ENCODE results near the gene ENOSF1. TPM values are rescaled to one million over a fixed set of nuclear protein-coding genes. Genes with fewer than 3 reads are reported as not detected.

The ENOSF1 gene
- total and polyA plus RNA-seq, 11 donors = 9.9 to 38.7 (median 22.2) TPM

- Histone ChIP-seq H3K4me1 (peaks cover 0 to 26% (median 12%) of the 10 kb centered on the region in 12 donors), H3K27me3 (no peaks in the 10 kb centered on the region), H3K36me3 (peaks cover 0 to 9% (median 0%) of the 10 kb centered on the region in 9 donors), H3K9me3 (peaks cover 0 to 18% (median 0%) of the 10 kb centered on the region in 12 donors), H3K27ac (peak overlapping the region in 11 of 12 donors; percentile 54 to 88 (median 75)), H3K4me3 (peak overlapping the region; percentile 47 to 89 (median 65))
- WGBS, 4 donors = 0 to 1% (median 0%) methylated on average over 26 to 42 of the region's 42 CpGs
- TF ChIP-seq POLR2A (IDR thresholded peaks at IDR 0.05) (no peak), CTCF (IDR thresholded peaks at IDR 0.05) (peak in 2 of 12 donors; percentile 8 to 13)
- DNase-seq = peak; percentile 41 to 71 (median 64)
- intact Hi-C loops (cut with DNase I) = loop anchor here in 1 of 10 donors (10.0 kb wide), 1 partner anchor 87 kb away; no protein-coding TSS in a partner anchor
- ATAC-seq = peak; percentile 21 to 67 (median 54)
These were observed 601 bp downstream of the ENOSF1 start for GRCh38 chr18:711657-712400.

GRCh38 chr18:711310-711656 lies 1.1 kb downstream of the ENOSF1 start:
- Histone ChIP-seq H3K9me3 (peaks cover 0 to 18% (median 0%) of the 10 kb centered on the region in 12 donors), H3K27ac (peak overlapping the region in 11 of 12 donors; percentile 54 to 88 (median 75)), H3K4me3 (peak overlapping the region; percentile 47 to 89 (median 65)), H3K4me1 (peaks cover 0 to 26% (median 12%) of the 10 kb centered on the region in 12 donors), H3K36me3 (peaks cover 0 to 11% (median 0%) of the 10 kb centered on the region in 9 donors), H3K27me3 (no peaks in the 10 kb centered on the region)
- DNase-seq (no peak), ATAC-seq (peak in 1 of 4 donors; percentile 10)
- intact Hi-C loops (cut with DNase I) = loop anchor here in 1 of 10 donors (10.0 kb wide), 1 partner anchor 86 kb away; no protein-coding TSS in a partner anchor
- 9 to 17% (median 11%) methylated on average over 8 of the region's 8 CpGs for WGBS, 4 donors
- TF ChIP-seq CTCF (IDR thresholded peaks at IDR 0.05) (no peak), POLR2A (IDR thresholded peaks at IDR 0.05) (no peak)

- Histone ChIP-seq H3K4me1 (peaks cover 0 to 26% (median 12%) of the 10 kb centered on the region in 12 donors), H3K4me3 (peak overlapping the region in 9 of 12 donors; percentile 58 to 89 (median 67)), H3K27me3 (no peaks in the 10 kb centered on the region), H3K9me3 (peaks cover 0 to 18% (median 0%) of the 10 kb centered on the region in 12 donors), H3K27ac (peak overlapping the region in 4 of 12 donors; percentile 73 to 88 (median 76)), H3K36me3 (peaks cover 0 to 18% (median 3%) of the 10 kb centered on the region in 9 donors)
- 69 to 73% (median 71%) methylated on average over 3 of the region's 3 CpGs for WGBS, 4 donors
- intact Hi-C loops (cut with DNase I) = loop anchor here in 1 of 10 donors (10.0 kb wide), 1 partner anchor 86 kb away; no protein-coding TSS in a partner anchor
- DNase-seq (no peak), ATAC-seq (no peak)
- TF ChIP-seq CTCF (IDR thresholded peaks at IDR 0.05) = no peak
- no peak for TF ChIP-seq POLR2A (IDR thresholded peaks at IDR 0.05)
These were observed 1.8 kb downstream of the ENOSF1 start for GRCh38 chr18:710418-711300.

Measured in heart left ventricle (tissue), 16 donors.